Stimulated activated CD8-positive, alpha-beta memory T cell treated with anti-CD3 and anti-CD28 coated beads, Interleukin-2, amount 100 ng/mL, for 1 hour (primary cell): Measurements from ENCODE around the gene MIS12.

Source experiments
- DNase-seq, 2 donors: peaks; one replicate each; pipeline ENCODE4 v3.0.0-alpha.2; 2020; ENCODE audit warnings: low read depth in 2 of 2

Gene MIS12, protein sequence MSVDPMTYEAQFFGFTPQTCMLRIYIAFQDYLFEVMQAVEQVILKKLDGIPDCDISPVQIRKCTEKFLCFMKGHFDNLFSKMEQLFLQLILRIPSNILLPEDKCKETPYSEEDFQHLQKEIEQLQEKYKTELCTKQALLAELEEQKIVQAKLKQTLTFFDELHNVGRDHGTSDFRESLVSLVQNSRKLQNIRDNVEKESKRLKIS

DNA sequence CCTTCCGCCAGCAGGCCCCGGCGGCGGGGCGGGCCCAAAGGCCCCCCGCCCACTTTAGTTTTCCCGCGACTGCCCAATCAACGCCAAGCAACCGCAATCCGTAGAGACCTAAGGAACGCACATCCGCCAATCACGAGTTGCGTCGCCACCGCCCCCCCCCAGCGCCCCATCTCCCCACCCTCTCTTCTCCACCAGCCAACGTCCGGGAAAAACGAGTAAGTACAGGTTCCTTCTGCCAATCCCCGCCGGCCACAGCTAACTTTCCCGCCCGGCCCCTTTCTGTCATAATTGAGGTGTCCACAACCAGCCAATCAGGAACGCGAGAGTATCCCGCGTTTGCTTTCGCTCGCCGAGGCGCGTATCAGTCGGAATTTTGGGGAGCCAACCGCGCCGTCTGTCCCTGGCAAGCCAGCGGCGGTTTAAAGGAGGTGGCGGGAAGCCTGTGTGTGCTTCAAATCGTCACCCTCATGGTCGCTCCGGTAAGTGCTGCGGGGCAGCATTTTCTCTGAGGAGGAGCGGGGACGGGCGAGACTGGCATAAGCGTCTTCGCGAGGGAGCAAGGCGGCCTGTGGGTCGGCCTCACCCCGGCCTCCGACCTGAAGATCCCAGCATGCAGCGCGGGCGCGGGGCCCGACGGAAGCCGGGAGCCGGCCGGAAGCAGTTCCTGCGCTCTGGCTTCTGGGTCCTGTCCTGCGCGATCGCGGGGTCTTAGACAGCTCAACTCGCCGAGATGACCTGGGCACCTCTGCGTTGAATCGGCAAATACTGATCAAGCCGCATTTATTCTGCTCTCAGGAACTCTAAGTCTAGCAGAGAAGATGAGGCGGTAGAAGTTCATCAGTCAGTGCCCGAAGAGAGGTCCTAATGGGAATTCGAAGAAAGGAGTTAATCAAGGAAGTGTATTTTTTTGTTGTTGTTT is at the start of gene MIS12:
MIS12 (plus strand) TSS at position 361 of the 919 bp plus-strand sequence. CDS start 2,297 bp downstream, outside the sequence.
- peak; percentile 89 to 96 for DNase-seq

DNA sequence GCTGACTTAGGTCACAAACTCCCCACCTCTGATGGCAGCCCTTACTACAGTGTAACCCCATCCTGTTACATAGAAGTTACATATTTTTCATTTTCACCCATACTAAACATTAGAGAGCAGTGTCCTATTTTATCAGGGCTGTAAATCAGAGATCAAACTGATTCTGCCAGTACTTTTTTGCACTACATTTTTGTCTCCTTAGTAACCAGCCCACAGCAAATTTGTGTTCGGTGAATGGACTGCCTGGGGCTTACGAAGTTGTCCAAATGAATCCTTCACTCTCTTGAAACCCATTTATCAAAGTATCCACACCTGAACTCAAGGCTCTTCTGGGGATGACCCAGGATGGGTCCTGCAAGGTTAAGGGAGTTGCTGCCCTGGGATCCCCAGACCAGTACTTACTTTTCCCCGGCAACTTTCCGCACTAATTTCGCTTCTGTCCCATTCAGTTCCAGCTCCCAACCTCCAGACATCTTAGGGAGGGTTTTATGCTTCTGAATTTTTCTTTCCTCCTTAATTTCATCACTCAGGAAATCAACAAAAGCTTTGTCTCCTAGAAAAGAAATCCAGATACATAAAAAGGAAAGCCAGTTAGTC is 48.5 kb upstream of the MIS12 start:
- DNase-seq = no peak

DNA sequence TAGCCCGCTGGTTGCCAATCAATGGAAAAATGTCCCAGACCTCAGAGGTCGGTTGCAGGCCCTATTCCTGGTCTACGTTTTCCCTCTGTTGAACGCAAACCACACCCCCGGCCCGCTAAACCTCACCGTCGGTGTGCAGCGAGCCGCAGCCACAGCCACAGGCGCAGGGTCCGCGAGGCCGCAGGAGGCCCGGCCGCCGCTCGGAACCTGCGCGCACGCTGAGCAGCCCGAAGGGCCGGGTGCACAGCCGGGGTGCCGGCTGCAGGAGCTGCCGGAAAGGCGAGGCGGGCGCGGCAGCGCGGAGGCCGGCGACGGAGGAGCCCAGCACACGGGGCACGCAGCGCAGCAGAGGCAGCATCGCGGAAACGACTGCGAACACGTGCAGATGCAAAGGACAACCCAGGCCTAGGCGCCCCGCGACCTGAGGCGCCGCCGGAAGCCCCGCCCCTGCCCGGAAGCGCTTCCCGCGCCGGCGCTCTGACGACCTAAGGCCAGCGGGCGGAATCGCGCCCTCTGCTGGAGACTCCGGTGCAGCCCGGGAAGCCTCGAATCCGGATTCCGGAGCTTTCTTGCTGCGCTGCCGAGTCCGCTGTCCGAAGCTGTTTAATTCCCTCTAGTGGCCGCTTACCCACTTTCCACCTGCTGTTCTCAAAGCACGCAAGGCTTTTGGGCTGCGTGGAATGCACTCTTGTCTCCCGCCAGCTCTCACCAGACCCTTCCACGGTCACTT is 47.5 kb upstream of the MIS12 start, which contains the start of gene C1QBP:
C1QBP (minus strand) TSS at position 440 of the 730 bp plus-strand sequence; CDS start at position 358, 82 bp downstream.
- peak; percentile 84 to 87 for DNase-seq

DNA sequence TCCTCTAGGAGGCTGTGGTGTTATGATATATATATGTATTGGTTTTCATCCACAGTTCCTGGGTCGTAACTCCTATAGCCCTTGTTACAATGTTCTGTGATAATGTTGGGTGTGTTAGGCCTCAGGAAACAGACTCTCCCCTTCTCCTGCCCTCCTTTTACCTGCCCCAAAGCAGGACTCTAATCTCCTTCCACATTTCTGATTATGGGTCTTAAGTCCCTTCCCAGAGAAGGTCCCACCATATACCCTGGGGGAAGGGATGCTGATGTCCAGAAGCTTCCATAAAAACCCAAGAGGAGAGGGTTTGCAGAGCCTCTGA is 47.0 kb upstream of the MIS12 start:
- DNase-seq = no peak

DNA sequence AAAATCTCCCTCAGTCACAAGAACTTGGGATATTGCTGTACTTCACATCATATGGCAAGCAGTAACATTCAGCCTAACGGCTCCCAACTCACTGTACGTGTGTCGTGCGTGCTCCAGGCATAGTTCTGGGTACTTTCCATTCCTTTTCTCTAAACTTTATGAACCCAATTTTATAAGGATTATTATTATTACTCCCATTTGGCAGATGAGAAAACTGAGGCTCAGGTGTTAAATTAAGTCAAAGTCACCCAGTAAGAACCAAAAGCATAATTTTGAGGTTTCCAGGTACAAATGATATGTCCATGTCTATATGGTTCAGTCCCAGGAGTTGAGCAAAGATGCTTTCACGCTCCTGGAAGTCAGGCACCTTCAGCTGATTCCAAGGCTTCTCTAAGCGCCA is 42.6 kb upstream of the MIS12 start:
- DNase-seq = no peak

DNA sequence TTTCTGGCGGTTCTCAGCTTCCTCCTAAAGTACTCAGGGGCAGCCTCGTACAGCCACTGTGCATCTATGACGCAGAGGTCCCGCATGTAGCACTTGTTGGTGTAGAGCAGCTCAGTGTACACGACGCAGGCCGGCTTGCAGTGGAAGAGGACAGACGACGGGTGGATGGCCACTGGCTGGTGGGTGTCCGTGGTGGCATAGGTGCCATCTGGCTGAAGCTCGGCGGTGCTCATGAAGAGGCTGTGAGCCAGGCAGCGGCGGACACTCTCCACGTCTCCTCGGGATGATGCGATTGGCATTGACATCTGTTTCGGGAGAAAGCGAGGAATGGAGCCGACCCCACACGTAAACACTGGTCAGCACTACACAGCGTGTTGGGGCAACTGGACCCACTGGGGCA is 42.2 kb upstream of the MIS12 start:
- no peak for DNase-seq

DNA sequence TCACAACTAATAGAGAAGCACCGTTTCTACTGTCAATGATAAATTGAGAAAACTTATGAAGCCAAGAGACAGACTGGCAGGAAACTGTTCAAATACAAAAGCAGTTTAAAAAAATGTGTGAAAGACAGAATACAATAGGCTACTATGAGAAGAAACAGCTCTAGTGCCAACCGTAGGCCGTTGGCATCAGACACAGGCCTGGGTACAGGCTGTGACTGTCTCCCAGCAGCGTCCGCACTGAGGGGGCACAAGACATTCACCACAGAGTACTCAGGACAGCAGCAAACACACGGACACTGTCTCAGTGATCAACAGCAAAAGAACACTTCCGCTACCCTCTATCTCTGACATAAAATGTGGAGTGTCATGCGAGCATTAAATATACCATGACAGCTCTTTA is 39.6 kb upstream of the MIS12 start:
- DNase-seq = no peak

DNA sequence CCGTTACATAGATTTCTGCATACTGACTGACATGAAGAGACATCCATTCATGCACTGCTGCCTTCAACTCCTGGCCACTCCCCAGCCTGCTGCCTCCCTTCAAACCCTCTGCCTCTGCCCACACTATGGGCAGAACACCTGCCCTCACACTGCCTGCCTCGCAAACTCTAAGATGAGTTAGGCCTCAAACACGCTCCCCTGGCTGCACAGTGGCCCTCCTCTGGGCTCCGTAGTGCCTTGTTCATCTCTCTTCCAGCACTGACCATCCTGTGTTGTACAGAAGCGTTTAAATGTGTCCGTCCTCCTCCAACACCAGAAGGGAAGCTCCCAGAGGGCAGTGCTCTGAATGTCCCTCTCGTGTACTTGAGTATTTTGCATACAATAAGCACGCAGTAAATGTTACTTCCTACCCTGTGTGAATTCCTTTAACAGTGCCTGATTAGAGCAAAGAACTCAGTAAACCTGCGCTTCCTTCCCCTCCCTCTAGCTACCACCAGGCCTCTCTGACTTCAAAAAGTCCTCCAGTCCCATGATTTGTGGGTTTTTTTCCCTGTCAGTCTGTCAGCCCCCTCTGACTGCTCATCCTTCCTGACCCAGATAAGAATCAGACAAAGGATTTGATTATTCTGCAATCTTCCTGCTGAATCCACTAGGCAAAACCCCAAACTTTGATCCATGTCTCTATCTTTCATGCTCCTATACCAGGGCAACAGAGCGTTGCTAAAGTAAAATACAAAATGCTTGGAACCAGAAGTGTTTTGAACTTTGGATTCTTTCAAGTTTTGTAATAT is 21.5 kb upstream of the MIS12 start:
- no peak for DNase-seq

DNA sequence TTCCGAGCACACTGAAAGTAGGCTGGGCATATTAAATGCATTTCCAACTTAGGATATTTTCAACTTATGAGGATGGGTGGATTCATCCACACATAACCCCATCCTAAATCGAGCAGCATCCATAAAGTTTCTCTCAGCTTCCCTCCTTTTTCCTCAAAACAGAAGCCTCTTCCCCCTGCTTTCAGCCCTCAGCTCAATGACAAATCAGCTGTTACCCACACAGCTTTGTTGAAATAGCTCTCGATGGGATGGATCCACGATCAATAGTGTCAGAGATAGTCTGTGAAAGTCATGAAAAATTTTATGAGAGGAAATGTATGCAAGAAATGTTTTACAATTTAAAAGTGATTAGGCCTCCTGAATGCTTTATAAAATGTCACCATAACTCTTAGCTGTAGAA is 20.1 kb upstream of the MIS12 start:
- DNase-seq = no peak

DNA sequence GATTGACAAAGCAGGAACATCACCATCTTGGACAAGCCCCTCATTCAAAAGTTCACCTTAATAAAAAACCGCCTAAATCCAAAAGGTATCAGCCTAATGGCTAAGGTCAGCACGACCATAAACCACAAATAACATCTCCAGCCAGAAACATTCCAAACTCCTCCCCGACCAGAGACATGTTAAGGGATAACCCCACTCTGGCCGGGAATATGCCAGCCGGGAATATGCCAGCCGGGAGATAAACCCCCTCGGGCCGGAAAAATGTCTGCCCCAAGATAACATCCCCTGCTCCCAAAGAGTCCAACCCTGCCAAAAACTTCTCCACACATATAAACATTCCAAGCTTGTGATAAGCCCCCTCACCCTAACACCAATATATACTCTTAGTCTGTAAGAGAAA is 18.9 kb upstream of the MIS12 start:
- no peak for DNase-seq

DNA sequence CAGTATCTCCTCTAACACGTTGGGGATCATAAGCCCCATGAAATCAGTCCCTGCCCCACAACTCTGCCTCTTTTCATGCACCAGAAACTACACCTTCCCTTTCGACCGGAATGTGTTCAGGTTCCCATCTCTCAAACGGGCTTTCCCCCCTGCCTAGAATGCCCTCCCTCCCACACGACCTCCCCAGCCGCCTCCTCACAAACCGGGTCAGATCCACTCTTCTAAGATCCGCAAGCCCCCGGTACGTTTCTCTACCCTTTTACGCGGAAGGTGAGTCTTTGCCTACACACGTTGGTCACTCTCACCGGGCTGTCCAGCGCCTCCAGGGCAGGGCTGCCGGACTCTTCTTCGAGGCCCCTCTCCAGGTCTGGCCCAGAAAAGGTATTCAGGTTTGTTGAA is 18.3 kb upstream of the MIS12 start:
- DNase-seq = no peak

DNA sequence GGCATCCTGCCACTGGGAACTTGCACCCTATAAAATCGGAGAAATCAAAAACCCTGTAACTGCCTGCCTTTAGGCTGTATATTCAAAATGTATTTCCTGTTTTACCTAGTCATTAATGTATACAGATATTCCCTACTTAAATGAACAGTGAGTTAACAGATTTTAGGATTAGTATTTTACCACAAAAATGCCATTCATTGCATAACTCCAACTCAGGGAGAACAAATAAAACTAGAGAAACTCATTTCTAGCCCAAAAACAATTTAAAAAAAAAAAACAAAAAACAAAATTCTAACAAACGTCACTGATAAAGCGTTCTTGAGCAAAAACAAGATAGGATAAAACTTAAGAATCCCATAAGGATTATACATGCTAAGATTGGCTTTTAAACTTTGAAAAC is 13.9 kb upstream of the MIS12 start:
- no peak for DNase-seq

DNA sequence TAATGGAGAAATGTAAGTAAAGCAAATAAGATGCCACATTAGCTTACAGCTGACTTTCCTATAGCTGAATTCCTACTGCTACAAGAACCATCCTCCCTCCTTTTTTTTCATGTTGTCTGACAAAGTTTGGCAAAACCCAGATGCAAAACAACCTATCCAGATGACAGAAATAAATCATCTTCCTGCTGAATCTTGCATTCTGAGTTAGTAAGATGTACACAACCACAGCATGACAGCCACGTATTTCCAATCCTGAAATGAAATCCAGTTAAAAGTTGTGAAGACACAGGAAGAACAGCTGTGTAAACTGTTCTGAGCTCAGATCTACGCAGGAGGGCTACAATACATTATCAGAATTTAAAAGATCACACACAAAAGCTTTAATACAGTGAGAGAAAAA is 12.5 kb upstream of the MIS12 start:
- no peak for DNase-seq

DNA sequence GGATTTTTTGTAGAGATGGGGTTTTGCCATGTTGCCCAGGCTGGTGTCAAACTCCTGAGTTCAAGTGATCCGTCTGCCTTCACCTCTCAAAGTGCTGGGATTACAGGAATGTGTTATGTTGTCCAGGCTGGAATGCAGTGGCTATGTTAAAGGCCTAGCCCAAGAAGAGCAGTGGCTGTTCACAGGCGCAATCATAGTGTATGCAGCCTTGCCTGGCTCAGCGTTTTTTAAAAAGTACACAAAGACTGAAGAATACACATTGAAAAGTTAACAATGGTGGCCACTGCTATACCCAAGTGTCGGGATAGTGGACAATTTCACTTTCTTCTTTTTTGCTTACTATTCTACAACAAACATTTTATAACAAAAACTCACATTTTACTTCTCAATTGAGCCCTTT is 7.4 kb upstream of the MIS12 start:
- DNase-seq = no peak

DNA sequence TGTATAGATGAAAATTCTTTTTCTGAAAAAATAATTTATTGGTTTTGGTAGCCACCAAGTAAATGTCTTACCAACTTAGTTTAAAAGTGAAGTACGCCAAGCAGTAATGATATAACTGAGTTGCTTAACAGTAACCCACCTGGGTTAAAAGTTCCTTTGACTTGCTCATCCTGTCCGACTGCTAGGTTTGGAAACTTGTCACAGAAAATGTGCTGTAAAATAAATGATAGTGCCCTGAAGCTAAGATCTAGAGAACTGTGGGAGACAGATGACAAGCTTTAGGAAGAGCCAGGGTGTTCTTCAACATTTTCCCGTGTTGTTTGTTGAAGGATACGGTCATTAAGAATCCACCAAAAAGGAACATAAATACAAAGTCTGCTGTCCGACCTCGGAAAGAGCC is 5.4 kb upstream of the MIS12 start:
- DNase-seq = no peak

DNA sequence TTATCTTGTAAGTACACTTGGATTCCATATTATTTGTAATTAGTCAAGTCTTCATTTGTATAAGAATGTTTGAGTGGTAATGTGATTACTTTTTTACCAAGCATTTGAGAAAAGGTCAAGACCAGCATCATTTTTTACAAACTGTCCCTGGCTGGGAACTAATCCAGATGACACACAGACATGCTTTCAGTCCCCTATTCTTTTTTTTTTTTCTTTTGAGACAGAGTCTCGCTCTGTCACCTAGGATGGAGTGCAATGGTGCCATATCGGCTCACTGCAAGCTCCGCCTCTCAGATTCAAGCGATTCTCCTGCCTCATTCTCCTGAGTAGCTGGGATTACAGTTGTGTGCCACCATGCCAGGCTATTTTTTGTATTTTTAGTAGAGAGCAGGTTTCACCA is 4.9 kb upstream of the MIS12 start:
- no peak for DNase-seq

DNA sequence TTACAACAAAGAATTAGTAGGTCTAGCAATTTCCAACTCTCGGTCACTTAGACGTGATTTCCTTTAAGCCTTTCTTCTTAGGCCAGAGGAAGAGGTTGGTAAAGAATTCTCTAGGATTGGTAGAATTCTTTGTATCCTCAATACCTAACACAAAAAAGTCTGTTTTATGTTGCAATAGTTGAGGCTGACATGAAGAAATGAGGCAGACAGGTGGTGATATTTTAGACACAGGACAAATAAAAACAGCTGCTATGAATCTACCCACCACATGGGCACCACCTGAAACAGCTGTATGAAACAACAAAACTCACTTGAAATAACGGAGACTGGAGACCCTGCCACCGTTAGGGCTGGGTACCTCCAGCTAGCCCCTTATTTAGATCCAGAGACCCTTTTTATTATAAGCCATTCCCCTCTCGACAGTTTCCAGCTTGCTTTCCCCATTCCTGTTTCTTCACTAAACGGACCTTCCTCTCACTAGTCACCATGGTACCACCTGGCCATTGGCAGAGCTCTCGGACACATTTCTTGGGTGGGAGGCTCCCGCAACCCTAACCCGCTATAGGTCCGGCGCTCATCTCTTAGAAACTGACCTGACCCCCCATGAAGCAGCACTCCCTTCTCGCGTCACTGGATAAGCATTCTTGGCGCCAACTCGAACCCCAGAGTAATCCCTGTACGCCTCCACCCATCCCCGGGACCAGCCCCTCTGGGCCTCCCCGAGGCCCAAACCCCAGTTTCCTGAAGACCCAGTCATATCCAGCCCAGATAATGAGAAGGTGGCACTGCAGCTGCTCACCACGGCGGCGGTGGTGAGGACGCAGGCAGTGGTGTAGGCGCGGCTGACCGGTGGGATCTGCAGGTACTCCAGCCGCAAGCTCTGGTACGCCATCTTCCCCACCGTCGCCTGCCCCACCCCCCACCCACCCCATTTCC is 828 bp upstream of the MIS12 start, which contains the start of gene DERL2:
DERL2 (minus strand) TSS at position 909 of the 936 bp plus-strand sequence; CDS start at position 892, 17 bp downstream.
- DNase-seq = no peak

DNA sequence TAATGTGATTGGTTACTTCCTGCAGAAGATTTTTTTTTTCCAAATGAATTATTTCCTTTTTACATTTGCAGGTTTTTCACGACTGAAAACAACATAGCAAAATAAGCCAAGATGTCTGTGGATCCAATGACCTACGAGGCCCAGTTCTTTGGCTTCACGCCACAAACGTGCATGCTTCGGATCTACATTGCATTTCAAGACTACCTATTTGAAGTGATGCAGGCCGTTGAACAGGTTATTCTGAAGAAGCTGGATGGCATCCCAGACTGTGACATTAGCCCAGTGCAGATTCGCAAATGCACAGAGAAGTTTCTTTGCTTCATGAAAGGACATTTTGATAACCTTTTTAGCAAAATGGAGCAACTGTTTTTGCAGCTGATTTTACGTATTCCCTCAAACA is 2.4 kb downstream of the MIS12 start:
- DNase-seq = no peak

DNA sequence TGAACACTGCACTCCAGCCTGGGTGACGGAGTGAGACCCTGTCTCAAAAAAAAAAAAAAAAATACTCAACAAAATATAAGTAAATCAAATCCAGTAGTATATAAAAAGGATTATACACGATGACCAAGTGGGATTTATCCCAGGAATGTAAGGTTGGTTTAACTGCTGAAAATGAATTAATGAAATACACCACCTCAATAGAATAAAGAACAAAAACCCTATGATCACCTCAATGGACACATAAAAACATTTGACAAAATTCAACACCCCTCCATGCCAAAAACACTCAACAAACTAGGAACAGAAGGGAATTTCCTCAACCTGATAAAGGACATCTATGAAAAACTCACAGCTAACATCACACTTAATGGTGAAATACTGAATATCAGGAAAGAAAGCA is 6.6 kb downstream of the MIS12 start:
- DNase-seq = no peak
